Endothelial cell of umbilical vein (primary cell): ENCODE results near the gene LMBRD1. TPM values are rescaled to one million over a fixed set of nuclear protein-coding genes. Genes with fewer than 3 reads are reported as not detected.

Experiments
- BruUV-seq: library from RNA; stranded (reverse); fragments of 400-500 nt; replicated peaks from 2 replicates; lab custom pipeline; 2021; lab: Mats Ljungman, UMichigan
- CTCF ChIA-PET: fragments of 300-600, 350-600 bp; sonication (Branson Sonifier 250); formaldehyde crosslinking; loops from one replicate; lab custom pipeline; 2021; ENCODE audit warnings: antibody characterized with exemption, inconsistent platforms; lab: Charles Lee
- POLR2A ChIA-PET: fragments of 300-600, 350-600 bp; sonication (Branson Sonifier 250); formaldehyde crosslinking; loops from one replicate; lab custom pipeline; 2021; ENCODE audit warnings: antibody characterized with exemption, inconsistent platforms; lab: Charles Lee
- DNase-seq: peaks from one replicate; pipeline ENCODE4 v3.0.0-alpha.2; 2011; ENCODE audit warnings: low read depth, low spot score
- FAIRE-seq: peaks from 2 replicates; lab custom pipeline; 2011; peaks lifted over from hg19 to GRCh38; lab: Jason Lieb, UNC
- H2AFZ ChIP-seq: 2 replicates; pipeline ENCODE4 v1.6.0; 2012; ENCODE audit warnings: low read depth, low read length, control low read depth, inconsistent platforms
- H3K27ac ChIP-seq: 2 replicates; pipeline ENCODE4 v1.5.1; 2011; ENCODE audit warnings: low read depth, mild to moderate bottlenecking, control low read depth, low read length, moderate library complexity; ENCODE audit not compliant: insufficient read depth
- H3K27me3 ChIP-seq, 2 experiments: 2 replicates each; pipeline versions ENCODE4 v1.6.0 to v1.6.1; 2011; ENCODE audit warnings: low read length in 2 of 2, mixed read lengths in 1 of 2; ENCODE audit not compliant: control insufficient read depth in 2 of 2, insufficient read depth in 2 of 2
- H3K36me3 ChIP-seq, 2 experiments: 2 replicates in 1 of 2; 3 replicates in 1 of 2; pipeline ENCODE4 v1.5.1; 2011; ENCODE audit warnings: low read length in 2 of 2, mild to moderate bottlenecking in 1 of 2, moderate library complexity in 1 of 2; ENCODE audit not compliant: control insufficient read depth in 2 of 2, insufficient read depth in 2 of 2; ENCODE audit errors: extremely low read depth in 1 of 2
- H3K4me1 ChIP-seq: 3 replicates; pipeline ENCODE4 v1.5.1; 2011; ENCODE audit warnings: mild to moderate bottlenecking, low read length; ENCODE audit not compliant: control insufficient read depth, insufficient read depth; ENCODE audit errors: extremely low read depth
- H3K4me2 ChIP-seq: 2 replicates; pipeline ENCODE4 v1.6.1; 2011; ENCODE audit warnings: low read length, control low read depth, mixed read lengths; ENCODE audit not compliant: insufficient read depth
- H3K4me3 ChIP-seq, 3 experiments: fragments of 200-600 bp in 1 of 3; sonication (generic), shearing (Covaris generic) in 1 of 3; replicated peaks in 1 of 3; 2 replicates each; pipeline ENCODE4 v1.5.1; 2011 to 2016; ENCODE audit warnings: control low read depth in 3 of 3, low read length in 3 of 3, mild to moderate bottlenecking in 2 of 3, inconsistent platforms in 1 of 3, low read depth in 1 of 3, moderate library complexity in 1 of 3; ENCODE audit not compliant: insufficient read depth in 1 of 3
- H3K79me2 ChIP-seq: 2 replicates; pipeline ENCODE4 v1.6.0; 2012; ENCODE audit warnings: low read length, inconsistent platforms; ENCODE audit not compliant: control insufficient read depth, insufficient read depth
- H3K9ac ChIP-seq: replicated peaks from 2 replicates; pipeline ENCODE3; 2011; ENCODE audit warnings: low read length, control low read depth; ENCODE audit not compliant: insufficient read depth; ENCODE audit errors: extremely low read depth
- H3K9me1 ChIP-seq: replicated peaks from 3 replicates; pipeline ENCODE4 v1.6.0; 2011; ENCODE audit warnings: mild to moderate bottlenecking, low read length; ENCODE audit not compliant: control insufficient read depth, insufficient read depth; ENCODE audit errors: extremely low read depth
- H3K9me3 ChIP-seq: replicated peaks from 2 replicates; pipeline ENCODE4 v1.5.1; 2012; ENCODE audit warnings: low read length, inconsistent platforms; ENCODE audit not compliant: control insufficient read depth, insufficient read depth
- H4K20me1 ChIP-seq: replicated peaks from 2 replicates; pipeline ENCODE3; 2011; ENCODE audit warnings: mild to moderate bottlenecking, low read length; ENCODE audit not compliant: control insufficient read depth, insufficient read depth; ENCODE audit errors: extremely low read depth
- EZH2 ChIP-seq: IDR thresholded peaks from 2 replicates; pipeline ENCODE4 v1.6.1; 2012; ENCODE audit warnings: borderline replicate concordance, low read depth, mild to moderate bottlenecking, moderate library complexity, low read length, inconsistent platforms; ENCODE audit not compliant: severe bottlenecking
- FOS ChIP-seq: IDR thresholded peaks from 2 replicates; pipeline ENCODE4 v1.6.1; 2011; ENCODE audit warnings: mild to moderate bottlenecking, low read length, moderate library complexity, borderline replicate concordance; ENCODE audit not compliant: insufficient read depth
- GATA2 ChIP-seq: IDR thresholded peaks from 2 replicates; pipeline ENCODE4 v1.7.0; 2011; ENCODE audit warnings: low read depth, mild to moderate bottlenecking, moderate library complexity, mixed read lengths, low read length; ENCODE audit not compliant: insufficient read length, insufficient read depth
- JUN ChIP-seq: IDR thresholded peaks from 2 replicates; pipeline ENCODE4 v1.6.1; 2011; ENCODE audit warnings: borderline replicate concordance, low read depth; ENCODE audit not compliant: insufficient read length, insufficient read depth
- MYC ChIP-seq: IDR thresholded peaks from one replicate; pipeline ENCODE4 v1.6.1; 2011; ENCODE audit warnings: mild to moderate bottlenecking, low read depth, low read length
- POLR2A ChIP-seq: IDR thresholded peaks from 2 replicates; pipeline ENCODE4 v1.6.1; 2012; ENCODE audit warnings: low read depth, mild to moderate bottlenecking, control low read depth, low read length
- POLR2AphosphoS5 ChIP-seq: IDR thresholded peaks from 2 replicates; pipeline ENCODE4 v1.6.1; 2012; ENCODE audit warnings: low read depth, mild to moderate bottlenecking, control low read depth, low read length, moderate library complexity; ENCODE audit not compliant: insufficient read depth
- dilution Hi-C: fragments of 300-500 bp; cut with MboI; formaldehyde crosslinking; loops from one replicate; pipeline ENCODE4 v1.15.0; 2019; ENCODE audit warnings: low sequenced_read_pairs; ENCODE audit not compliant: extremely low pct_ligation_motif_present
- intact Hi-C: fragments of 100-400 bp; cut with micrococcal nuclease; formaldehyde crosslinking; loops from one replicate; pipeline ENCODE4 v1.10.0; 2022
- polyA plus RNA-seq, 4 experiments: library from polyadenylated mRNA; depleted of rRNA in 3 of 4; stranded (reverse) in 3 of 4; unstranded in 1 of 4; fragments of >200 nt; gene quantifications; 2 replicates each; pipeline versions ENCODE4 v1.2.1 to v1.2.3, GENCODE V29; 2011 to 2012; ENCODE audit warnings: missing spikeins in 1 of 4
- total RNA-seq: library from RNA; stranded (reverse); gene quantifications from 2 replicates; pipeline ENCODE4 v1.2.3, GENCODE V29; 2021
- TF ChIP-seq, protein P1 (sequence below): IDR thresholded peaks from 2 replicates; pipeline ENCODE4 v1.6.1; 2011; ENCODE audit not compliant: insufficient read depth, insufficient read length
- TF ChIP-seq, protein P2 (sequence below), 2 donors: IDR thresholded peaks; 1 replicate in 1 of 2; 2 replicates in 1 of 2; pipeline ENCODE4 v1.5.1; 2011; ENCODE audit warnings: low read length in 2 of 2, mild to moderate bottlenecking in 2 of 2, moderate library complexity in 2 of 2, control low read depth in 1 of 2, inconsistent platforms in 1 of 2, low read depth in 1 of 2; ENCODE audit not compliant: insufficient read depth in 1 of 2; ENCODE audit errors: extremely low read depth in 1 of 2

Gene LMBRD1
- total and polyA plus RNA-seq, 2 donors (not counting 3 experiments of a cell fraction or from before 2014, with no cell fraction given), result 9.8 to 14.6 TPM

DNA sequence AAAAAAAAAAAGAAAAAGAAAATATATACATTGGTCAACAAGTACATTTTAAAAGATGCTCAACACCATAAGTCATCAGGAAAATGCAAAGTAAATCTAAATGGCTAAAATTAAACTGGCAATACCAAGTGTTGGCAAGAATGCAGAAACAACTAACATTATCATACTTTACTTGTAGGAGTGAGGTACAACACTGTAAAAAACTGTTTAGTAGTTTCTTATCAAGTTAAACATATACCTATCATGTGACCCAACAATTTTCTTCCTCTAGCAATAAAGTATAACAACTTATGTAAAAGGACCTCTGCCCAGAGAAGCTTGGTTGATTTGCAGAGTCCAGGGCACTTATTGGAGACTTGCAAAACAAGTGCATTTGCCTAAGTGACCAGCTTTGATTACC, 40.4 kb downstream of the LMBRD1 start:
- ChIA-PET POLR2A (no interaction called here), CTCF (no interaction called here)
- Histone ChIP-seq H3K79me2 (no peaks in the 10 kb centered on the region), H3K36me3 (no peaks in the 10 kb centered on the region), H3K27ac (no peak overlapping the region), H3K27me3 (no peaks in the 10 kb centered on the region), H3K4me2 (no peak overlapping the region), H3K4me3 (no peak overlapping the region), H3K9me3 (no peaks in the 10 kb centered on the region), H4K20me1 (no peaks in the 10 kb centered on the region), H3K4me1 (peaks cover 4% of the 10 kb centered on the region), H2AFZ (no peak overlapping the region), H3K9me1 (no peaks in the 10 kb centered on the region), H3K9ac (no peak overlapping the region)
- no peak for TF ChIP-seq POLR2AphosphoS5
- FAIRE-seq, result no peak
- intact Hi-C loops, result no loop called here
- DNase-seq, result no peak
- no TSS peak for BruUV-seq
- dilution Hi-C loops, result no loop called here

DNA sequence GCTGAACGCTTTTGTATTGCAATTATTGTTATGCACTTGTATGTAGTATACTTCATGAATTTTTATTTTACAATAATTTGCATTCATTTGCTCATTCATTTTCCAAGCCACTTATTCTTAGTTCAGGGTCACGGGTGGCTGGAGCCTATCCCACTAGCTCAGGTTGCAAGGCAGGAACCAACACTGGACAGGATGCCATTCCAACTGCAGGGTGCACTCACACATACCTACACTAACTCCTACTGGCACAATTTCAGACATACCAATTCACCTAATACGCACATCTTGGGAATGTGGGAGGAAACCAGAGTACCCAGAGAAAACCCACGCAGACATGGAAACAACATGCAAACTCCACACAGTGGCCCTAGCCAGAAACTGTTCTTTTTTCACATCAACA, 61.8 kb downstream of the LMBRD1 start:
- Histone ChIP-seq H3K4me1 (no peaks in the 10 kb centered on the region), H3K27ac (no peak overlapping the region), H3K36me3 (no peaks in the 10 kb centered on the region), H3K27me3 (no peaks in the 10 kb centered on the region), H2AFZ (no peak overlapping the region), H3K79me2 (no peaks in the 10 kb centered on the region), H3K4me3 (no peak overlapping the region), H4K20me1 (no peaks in the 10 kb centered on the region), H3K9me1 (no peaks in the 10 kb centered on the region), H3K4me2 (no peak overlapping the region), H3K9ac (no peak overlapping the region), H3K9me3 (no peaks in the 10 kb centered on the region)
- intact Hi-C loops (no loop called here), dilution Hi-C loops (no loop called here)
- ChIA-PET CTCF (interaction anchor here (1.1 kb wide), 1 partner anchor 373 kb away, joined by 4 read pairs; no protein-coding TSS in a partner anchor), POLR2A (no interaction called here)
- DNase-seq (no peak), FAIRE-seq (no peak)
- TF ChIP-seq, protein P1, sequence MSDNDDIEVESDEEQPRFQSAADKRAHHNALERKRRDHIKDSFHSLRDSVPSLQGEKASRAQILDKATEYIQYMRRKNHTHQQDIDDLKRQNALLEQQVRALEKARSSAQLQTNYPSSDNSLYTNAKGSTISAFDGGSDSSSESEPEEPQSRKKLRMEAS, result no peak
- TF ChIP-seq MYC, result no peak
- no peak for TF ChIP-seq POLR2AphosphoS5
- TF ChIP-seq EZH2, result no peak
- no peak for TF ChIP-seq GATA2
- no peak for TF ChIP-seq FOS
- no peak for TF ChIP-seq POLR2A
- TF ChIP-seq, protein P2, sequence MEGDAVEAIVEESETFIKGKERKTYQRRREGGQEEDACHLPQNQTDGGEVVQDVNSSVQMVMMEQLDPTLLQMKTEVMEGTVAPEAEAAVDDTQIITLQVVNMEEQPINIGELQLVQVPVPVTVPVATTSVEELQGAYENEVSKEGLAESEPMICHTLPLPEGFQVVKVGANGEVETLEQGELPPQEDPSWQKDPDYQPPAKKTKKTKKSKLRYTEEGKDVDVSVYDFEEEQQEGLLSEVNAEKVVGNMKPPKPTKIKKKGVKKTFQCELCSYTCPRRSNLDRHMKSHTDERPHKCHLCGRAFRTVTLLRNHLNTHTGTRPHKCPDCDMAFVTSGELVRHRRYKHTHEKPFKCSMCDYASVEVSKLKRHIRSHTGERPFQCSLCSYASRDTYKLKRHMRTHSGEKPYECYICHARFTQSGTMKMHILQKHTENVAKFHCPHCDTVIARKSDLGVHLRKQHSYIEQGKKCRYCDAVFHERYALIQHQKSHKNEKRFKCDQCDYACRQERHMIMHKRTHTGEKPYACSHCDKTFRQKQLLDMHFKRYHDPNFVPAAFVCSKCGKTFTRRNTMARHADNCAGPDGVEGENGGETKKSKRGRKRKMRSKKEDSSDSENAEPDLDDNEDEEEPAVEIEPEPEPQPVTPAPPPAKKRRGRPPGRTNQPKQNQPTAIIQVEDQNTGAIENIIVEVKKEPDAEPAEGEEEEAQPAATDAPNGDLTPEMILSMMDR (IDR thresholded peaks at IDR 0.05; ENCODE audit: extremely low read depth in 1 of 2, insufficient read depth in 1 of 2, low read depth in 1 of 2, low read length in 2 of 2), result no peak
- TF ChIP-seq JUN, result no peak
- no TSS peak for BruUV-seq
